GM21737 (cell line): Measurements from ENCODE around the gene PCBP2.
"Not testable (repeated sequence)": the region's sequence is repeated elsewhere in the genome, so short reads cannot be mapped to it uniquely, and the experiment has no call there.

Source experiments
- ATAC-seq: cut with Tn5 transposase; IDR thresholded peaks from one replicate; pipeline ENCODE4 v1.9.1; 2021; ENCODE audit warnings: mild to moderate bottlenecking, moderate library complexity; ENCODE audit not compliant: unreplicated experiment

Gene PCBP2

GRCh38 chr12:53451661-53452158 is at the start of gene PCBP2:
Gene PCBP2, plus strand, starts transcription at chr12:53452102. Its CDS starts 2,699 bp downstream, at chr12:53454801.
- ATAC-seq = peak; percentile 97

- not testable (repeated sequence) for ATAC-seq
Measured at GRCh38 chr12:53402351-53402750, 49.6 kb upstream of the PCBP2 start.

GRCh38 chr12:53402871-53403270 is 49.0 kb upstream of the PCBP2 start:
- ATAC-seq = no peak

GRCh38 chr12:53410951-53411350 is 41.0 kb upstream of the PCBP2 start:
- ATAC-seq = no peak

- ATAC-seq = no peak
Measured at GRCh38 chr12:53413485-53414204, 38.3 kb upstream of the PCBP2 start.

- no peak for ATAC-seq
Measured at GRCh38 chr12:53414756-53415417, 37.0 kb upstream of the PCBP2 start.

- not testable (repeated sequence) for ATAC-seq
Measured at GRCh38 chr12:53415752-53416389, 36.0 kb upstream of the PCBP2 start.

GRCh38 chr12:53417291-53417816 is 34.5 kb upstream of the PCBP2 start:
- not testable (repeated sequence) for ATAC-seq

GRCh38 chr12:53418221-53418620 is 33.7 kb upstream of the PCBP2 start:
- no peak for ATAC-seq

- no peak for ATAC-seq
Measured at GRCh38 chr12:53419756-53420155, 32.1 kb upstream of the PCBP2 start.

- ATAC-seq = not testable (repeated sequence)
Measured at GRCh38 chr12:53422247-53422646, 29.7 kb upstream of the PCBP2 start.

- no peak for ATAC-seq
Measured at GRCh38 chr12:53423597-53423996, 28.3 kb upstream of the PCBP2 start, which contains the start of gene AMHR2. Gene AMHR2, plus strand, starts transcription at chr12:53423855. Its CDS starts 80 bp downstream, at chr12:53423935.

GRCh38 chr12:53424626-53425514 is 27.0 kb upstream of the PCBP2 start:
- no peak for ATAC-seq

- no peak for ATAC-seq
Measured at GRCh38 chr12:53425515-53426150, 26.3 kb upstream of the PCBP2 start.

- no peak for ATAC-seq
Measured at GRCh38 chr12:53427905-53428594, 23.9 kb upstream of the PCBP2 start.

- ATAC-seq = no peak
Measured at GRCh38 chr12:53428741-53429140, 23.2 kb upstream of the PCBP2 start.

GRCh38 chr12:53430116-53430515 is 21.8 kb upstream of the PCBP2 start:
- no peak for ATAC-seq

GRCh38 chr12:53431187-53431586 is 20.7 kb upstream of the PCBP2 start:
- no peak for ATAC-seq

GRCh38 chr12:53435326-53435725 is 16.6 kb upstream of the PCBP2 start:
- ATAC-seq = not testable (repeated sequence)
